ENCODE measurements around the gene COCH.
"Not testable (repeated sequence)": the region's sequence is repeated elsewhere in the genome, so short reads cannot be mapped to it uniquely, and the experiment has no call there.

COCH gene

DNA sequence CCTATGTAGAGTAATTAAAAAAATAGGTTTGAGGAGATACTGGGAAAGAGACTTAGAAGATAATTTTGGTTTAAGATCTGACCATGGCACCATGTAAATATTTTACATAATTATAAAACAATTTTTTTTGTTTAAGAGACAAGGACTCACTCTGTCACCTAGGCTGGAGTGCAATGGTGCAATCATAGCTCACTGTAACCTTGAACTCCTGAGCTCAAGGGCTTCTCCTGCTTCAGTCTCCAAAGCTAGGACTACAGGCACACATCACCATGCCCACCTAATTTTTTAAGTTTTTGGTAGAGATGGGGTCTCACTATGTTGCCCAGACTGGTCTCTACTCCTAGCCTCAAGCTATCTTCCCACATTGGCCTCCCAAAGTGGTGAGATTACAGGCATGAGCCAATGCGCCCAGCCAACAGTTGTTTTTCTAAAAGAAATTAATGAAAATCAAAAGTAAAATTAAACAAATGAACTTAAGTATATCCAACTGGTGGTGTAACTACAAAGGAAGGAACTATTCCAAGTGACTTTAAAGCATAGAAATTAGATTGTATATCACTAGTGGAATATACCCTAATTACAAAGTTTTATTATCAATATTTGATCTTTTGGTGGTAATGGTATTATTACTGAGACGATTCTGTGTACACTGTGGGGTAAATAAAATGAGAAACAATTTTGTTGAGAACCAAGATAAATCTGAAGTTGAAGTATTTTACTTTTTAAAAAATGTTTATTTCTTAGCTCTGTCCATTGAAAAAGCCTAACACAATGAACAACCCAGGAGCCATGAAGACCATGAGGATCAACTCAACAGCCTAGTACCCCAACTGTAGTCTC is 29.1 kb downstream of the COCH start:
- Histone ChIP-seq H3K27me3 (ENCODE audit: control insufficient read depth, insufficient read depth, low read length) (no peaks in the 10 kb centered on the region), H3K36me3 (ENCODE audit: control insufficient read depth, low read depth, low read length) (peaks cover 58% of the 10 kb centered on the region), H3K27ac (ENCODE audit: low read length) (no peak overlapping the region), H3K4me1 (ENCODE audit: control insufficient read depth, low read depth, low read length) (no peaks in the 10 kb centered on the region), H3K9me3 (ENCODE audit: control insufficient read depth, low read depth, low read length) (no peaks in the 10 kb centered on the region), H3K9ac (ENCODE audit: low read length) (no peak overlapping the region), H3K4me3 (ENCODE audit: low read length) (no peak overlapping the region)

DNA sequence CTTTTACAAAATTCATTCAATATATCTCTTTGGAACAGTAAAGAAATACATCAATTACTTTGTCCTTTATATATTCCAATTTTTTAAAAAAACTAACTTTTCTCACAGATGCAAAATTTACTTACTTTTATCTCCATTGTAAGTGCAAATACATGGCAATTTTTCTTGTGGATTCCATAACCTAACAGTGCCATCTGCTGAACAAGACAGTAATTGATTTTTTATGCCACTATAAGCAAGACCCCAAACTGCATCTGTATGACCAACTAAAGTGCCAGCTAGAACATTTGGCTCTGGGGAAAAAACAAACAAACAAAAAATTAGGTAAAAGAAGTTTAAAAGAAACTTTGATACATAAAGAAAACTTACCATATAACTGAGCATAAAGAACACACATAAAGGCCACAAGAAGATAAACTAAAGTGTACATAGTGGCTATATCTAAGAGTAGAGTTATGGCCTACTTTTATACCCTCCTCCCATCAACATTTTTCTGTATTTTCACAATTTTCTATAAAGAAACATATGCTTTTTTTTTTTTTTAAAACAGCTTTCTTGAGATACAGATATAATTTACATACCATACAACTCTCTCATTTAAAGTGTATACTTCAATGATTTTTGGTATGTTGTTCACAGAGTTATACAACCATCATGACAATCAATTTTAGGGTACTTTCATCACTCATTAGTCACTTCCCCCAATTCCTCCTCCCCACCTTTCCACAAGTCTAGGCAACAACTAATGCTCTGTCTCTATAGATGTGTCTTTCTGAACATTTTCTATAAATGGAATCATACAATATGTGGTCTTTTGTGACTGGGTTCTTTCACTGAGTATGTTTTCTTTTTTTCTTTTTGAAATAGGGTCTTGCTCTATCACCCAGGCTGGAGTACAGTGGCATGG is 32.6 kb downstream of the COCH start:
- no peak overlapping the region for H3K27ac ChIP-seq (ENCODE audit: low read length)
- no peak overlapping the region for H3K4me3 ChIP-seq (ENCODE audit: low read length)
- no peaks in the 10 kb centered on the region for H3K9me3 ChIP-seq (ENCODE audit: control insufficient read depth, low read depth, low read length)
- no peaks in the 10 kb centered on the region for H3K4me1 ChIP-seq (ENCODE audit: control insufficient read depth, low read depth, low read length)
- H3K27me3 ChIP-seq (ENCODE audit: control insufficient read depth, insufficient read depth, low read length), result no peaks in the 10 kb centered on the region
- no peak overlapping the region for H3K9ac ChIP-seq (ENCODE audit: low read length)
- H3K36me3 ChIP-seq (ENCODE audit: control insufficient read depth, low read depth, low read length), result peaks cover 79% of the 10 kb centered on the region

DNA sequence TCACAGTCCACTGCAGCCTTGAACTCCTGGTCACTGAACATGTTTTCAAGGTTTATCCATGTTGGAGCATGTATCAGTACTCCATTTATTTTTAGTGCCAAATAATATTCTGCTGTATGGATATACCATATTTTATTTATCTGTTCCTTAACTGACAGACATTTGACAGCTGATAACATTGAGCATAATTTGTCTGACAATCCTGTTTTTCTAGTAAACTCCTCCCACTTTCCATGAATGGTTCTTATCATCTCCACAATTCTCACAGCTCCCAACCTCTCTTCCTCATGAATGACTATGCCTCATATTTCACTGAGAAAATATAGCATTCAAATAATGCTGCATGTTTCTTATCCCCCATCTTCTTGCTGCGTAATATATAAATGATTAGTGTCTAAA is 33.3 kb downstream of the COCH start:
- Histone ChIP-seq H3K4me3 (ENCODE audit: low read length) (no peak overlapping the region), H3K27me3 (ENCODE audit: control insufficient read depth, insufficient read depth, low read length) (no peaks in the 10 kb centered on the region), H3K36me3 (ENCODE audit: control insufficient read depth, low read depth, low read length) (peaks cover 75% of the 10 kb centered on the region), H3K9me3 (ENCODE audit: control insufficient read depth, low read depth, low read length) (no peaks in the 10 kb centered on the region), H3K27ac (ENCODE audit: low read length) (no peak overlapping the region), H3K4me1 (ENCODE audit: control insufficient read depth, low read depth, low read length) (no peaks in the 10 kb centered on the region), H3K9ac (ENCODE audit: low read length) (no peak overlapping the region)

DNA sequence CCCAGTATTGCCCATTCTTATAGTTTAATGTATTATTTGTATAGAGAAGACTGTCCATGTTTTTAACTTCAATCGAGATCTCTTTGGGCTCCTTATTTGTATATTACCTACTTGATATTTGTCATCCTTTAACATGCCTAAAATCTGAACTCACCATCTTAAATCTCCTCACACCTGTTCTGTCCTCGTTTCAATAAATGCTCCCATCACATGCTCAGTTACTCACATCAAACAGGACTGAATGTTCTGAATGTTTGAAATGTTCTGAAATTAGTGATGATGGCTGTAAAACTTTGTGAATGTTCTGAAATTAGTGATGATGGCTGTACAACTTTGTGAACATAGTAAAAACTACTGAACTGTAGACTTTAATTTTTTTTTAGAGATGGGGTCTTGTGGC is 34.5 kb downstream of the COCH start:
- peaks cover 71% of the 10 kb centered on the region for H3K36me3 ChIP-seq (ENCODE audit: control insufficient read depth, low read depth, low read length)

DNA sequence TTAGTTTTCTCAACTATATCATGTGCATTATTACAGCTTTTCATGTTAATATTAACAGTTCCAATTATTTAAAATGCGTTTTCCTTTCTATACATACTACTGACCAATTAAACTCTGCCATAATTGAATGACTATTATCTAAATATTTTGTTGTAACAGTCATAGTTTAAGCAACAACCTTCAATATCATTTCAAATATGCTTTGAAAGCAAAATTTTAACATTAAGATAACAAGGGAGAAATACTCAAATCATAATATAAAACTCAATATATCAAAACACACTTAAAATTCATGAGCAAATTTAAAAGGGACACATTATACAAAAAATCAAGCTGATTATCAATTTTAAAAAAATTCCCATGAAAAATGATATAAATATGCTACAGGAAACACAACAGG is 40.5 kb downstream of the COCH start:
- H3K9me3 ChIP-seq (ENCODE audit: control insufficient read depth, low read depth, low read length), result no peaks in the 10 kb centered on the region
- no peak overlapping the region for H3K4me3 ChIP-seq (ENCODE audit: low read length)
- peaks cover 20% of the 10 kb centered on the region for H3K36me3 ChIP-seq (ENCODE audit: control insufficient read depth, low read depth, low read length)
- no peak overlapping the region for H3K27ac ChIP-seq (ENCODE audit: low read length)
- H3K27me3 ChIP-seq (ENCODE audit: control insufficient read depth, insufficient read depth, low read length), result no peaks in the 10 kb centered on the region
- H3K4me1 ChIP-seq (ENCODE audit: control insufficient read depth, low read depth, low read length), result no peaks in the 10 kb centered on the region
- H3K9ac ChIP-seq (ENCODE audit: low read length), result no peak overlapping the region

More for the DNA sequence above, 34.5 kb downstream of the COCH start:
- Histone ChIP-seq H3K27me3 (ENCODE audit: control insufficient read depth, insufficient read depth, low read length) (no peaks in the 10 kb centered on the region), H3K9ac (ENCODE audit: low read length) (no peak overlapping the region), H3K4me3 (ENCODE audit: low read length) (no peak overlapping the region), H3K4me1 (ENCODE audit: control insufficient read depth, low read depth, low read length) (no peaks in the 10 kb centered on the region), H3K9me3 (ENCODE audit: control insufficient read depth, low read depth, low read length) (no peaks in the 10 kb centered on the region), H3K27ac (ENCODE audit: low read length) (no peak overlapping the region)

DNA sequence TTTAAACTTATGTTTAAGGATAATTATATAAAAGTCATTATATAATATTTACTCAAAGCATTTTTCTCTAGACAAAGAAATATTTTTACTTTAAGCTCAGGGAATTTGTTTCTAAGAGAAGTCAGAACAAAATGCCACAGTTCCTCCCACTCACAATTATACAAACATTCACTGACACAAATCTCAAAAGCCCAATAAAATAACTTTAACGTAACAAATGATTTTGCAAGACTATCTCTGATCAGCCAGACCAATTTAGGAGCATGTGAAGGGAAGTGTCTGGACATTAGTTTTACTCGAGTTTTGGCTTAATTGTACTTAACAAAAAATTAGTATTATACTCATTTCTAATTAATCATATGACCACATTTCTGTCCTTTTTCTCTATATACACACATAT is 41.2 kb downstream of the COCH start:
- Histone ChIP-seq H3K9ac (ENCODE audit: low read length) (no peak overlapping the region), H3K27ac (ENCODE audit: low read length) (no peak overlapping the region), H3K36me3 (ENCODE audit: control insufficient read depth, low read depth, low read length) (peaks cover 14% of the 10 kb centered on the region), H3K4me3 (ENCODE audit: low read length) (no peak overlapping the region), H3K9me3 (ENCODE audit: control insufficient read depth, low read depth, low read length) (no peaks in the 10 kb centered on the region), H3K27me3 (ENCODE audit: control insufficient read depth, insufficient read depth, low read length) (no peaks in the 10 kb centered on the region), H3K4me1 (ENCODE audit: control insufficient read depth, low read depth, low read length) (no peaks in the 10 kb centered on the region)

DNA sequence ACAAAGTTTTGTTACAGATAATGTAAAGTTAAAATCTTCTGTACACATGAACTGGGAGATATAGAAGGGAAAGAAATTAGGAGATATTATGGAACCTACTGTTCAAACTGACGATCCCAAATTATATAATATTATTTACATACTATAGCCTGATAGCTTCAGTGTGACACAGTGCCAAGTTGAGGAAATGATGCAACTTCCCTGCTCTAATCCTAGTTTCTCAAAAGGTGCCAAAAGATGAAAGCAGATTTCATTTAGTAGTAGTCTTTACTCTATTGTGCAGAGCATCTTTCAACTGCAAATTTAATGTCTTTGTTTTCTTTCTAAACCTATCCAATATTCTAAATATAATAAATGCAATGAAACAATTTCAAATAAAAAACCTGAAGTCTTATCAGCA is 46.9 kb downstream of the COCH start:
- Histone ChIP-seq H3K27ac (ENCODE audit: low read length) (no peak overlapping the region), H3K4me1 (ENCODE audit: control insufficient read depth, low read depth, low read length) (peaks cover 10% of the 10 kb centered on the region), H3K9ac (ENCODE audit: low read length) (no peak overlapping the region), H3K4me3 (ENCODE audit: low read length) (no peak overlapping the region), H3K36me3 (ENCODE audit: control insufficient read depth, low read depth, low read length) (peaks cover 10% of the 10 kb centered on the region), H3K9me3 (ENCODE audit: control insufficient read depth, low read depth, low read length) (no peaks in the 10 kb centered on the region), H3K27me3 (ENCODE audit: control insufficient read depth, insufficient read depth, low read length) (no peaks in the 10 kb centered on the region)

DNA sequence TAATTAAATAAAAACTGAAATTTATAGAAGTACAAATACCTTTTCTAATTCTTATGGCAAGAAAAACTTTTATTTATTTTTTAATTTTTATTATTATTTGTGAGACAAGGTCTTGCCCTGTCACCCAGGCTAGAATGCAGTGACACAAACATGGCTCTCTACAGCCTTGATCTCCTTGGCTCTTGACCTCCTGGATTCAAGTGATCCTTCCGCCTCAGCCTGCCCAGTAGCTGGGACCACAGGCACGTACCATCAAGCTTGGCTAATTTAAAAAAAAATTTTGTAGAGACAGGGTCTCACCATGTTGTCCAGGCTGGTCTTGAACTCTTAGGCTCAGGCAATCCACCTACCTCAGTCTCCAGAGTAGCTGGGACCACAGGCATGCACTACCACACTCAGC is 47.4 kb downstream of the COCH start:
- Histone ChIP-seq H3K4me3 (ENCODE audit: low read length) (no peak overlapping the region), H3K9me3 (ENCODE audit: control insufficient read depth, low read depth, low read length) (no peaks in the 10 kb centered on the region), H3K27me3 (ENCODE audit: control insufficient read depth, insufficient read depth, low read length) (no peaks in the 10 kb centered on the region), H3K27ac (ENCODE audit: low read length) (no peak overlapping the region), H3K4me1 (ENCODE audit: control insufficient read depth, low read depth, low read length) (peaks cover 10% of the 10 kb centered on the region), H3K9ac (ENCODE audit: low read length) (no peak overlapping the region), H3K36me3 (ENCODE audit: control insufficient read depth, low read depth, low read length) (peaks cover 10% of the 10 kb centered on the region)

DNA sequence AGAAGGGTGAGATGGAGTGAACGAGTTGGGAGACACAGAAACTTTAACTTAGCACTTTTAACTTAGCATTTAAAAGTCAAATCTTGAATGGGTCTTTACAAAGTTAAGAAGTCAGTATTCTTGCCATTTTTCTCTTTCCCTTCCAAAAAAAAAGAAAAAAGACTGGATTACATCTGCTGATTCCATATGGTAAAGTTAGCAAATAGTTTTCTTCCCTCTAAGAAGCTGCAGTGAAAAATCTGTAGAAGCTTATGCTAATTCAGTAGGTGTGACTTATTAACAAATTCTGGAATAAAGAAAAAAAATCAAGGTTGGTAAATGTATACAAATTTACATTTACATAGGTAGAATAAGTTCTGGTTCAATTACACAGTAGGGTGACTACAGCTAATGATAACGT is 50.9 kb downstream of the COCH start:
- no peak overlapping the region for H3K27ac ChIP-seq (ENCODE audit: low read length)
- peaks cover 10% of the 10 kb centered on the region for H3K36me3 ChIP-seq (ENCODE audit: control insufficient read depth, low read depth, low read length)
- H3K9ac ChIP-seq (ENCODE audit: low read length), result no peak overlapping the region
- H3K9me3 ChIP-seq (ENCODE audit: control insufficient read depth, low read depth, low read length), result no peaks in the 10 kb centered on the region
- H3K4me3 ChIP-seq (ENCODE audit: low read length), result no peak overlapping the region
- H3K27me3 ChIP-seq (ENCODE audit: control insufficient read depth, insufficient read depth, low read length), result no peaks in the 10 kb centered on the region
- peaks cover 10% of the 10 kb centered on the region for H3K4me1 ChIP-seq (ENCODE audit: control insufficient read depth, low read depth, low read length)

DNA sequence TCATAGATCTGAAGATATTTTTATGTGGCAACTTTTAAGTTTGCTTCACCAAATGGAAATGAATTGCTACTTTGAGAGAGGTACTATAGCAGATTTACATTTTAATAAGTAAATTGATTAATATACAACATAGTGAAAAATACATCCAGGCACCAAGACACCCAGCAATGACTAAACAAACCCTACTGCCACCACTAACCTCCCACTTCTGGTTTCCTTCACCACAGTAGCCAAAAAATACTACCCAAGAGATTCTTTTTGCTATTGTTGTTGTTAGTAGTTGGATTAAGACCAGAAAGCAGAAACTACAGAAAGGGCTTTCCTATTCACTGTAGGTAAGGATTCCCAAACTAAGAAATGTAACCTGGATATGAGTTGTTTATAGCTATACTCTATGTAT is 54.1 kb downstream of the COCH start:
- Histone ChIP-seq H3K27me3 (ENCODE audit: control insufficient read depth, insufficient read depth, low read length) (no peaks in the 10 kb centered on the region), H3K27ac (ENCODE audit: low read length) (no peak overlapping the region), H3K4me1 (ENCODE audit: control insufficient read depth, low read depth, low read length) (peaks cover 10% of the 10 kb centered on the region), H3K4me3 (ENCODE audit: low read length) (no peak overlapping the region), H3K9me3 (ENCODE audit: control insufficient read depth, low read depth, low read length) (no peaks in the 10 kb centered on the region), H3K36me3 (ENCODE audit: control insufficient read depth, low read depth, low read length) (peaks cover 3% of the 10 kb centered on the region), H3K9ac (ENCODE audit: low read length) (no peak overlapping the region)

DNA sequence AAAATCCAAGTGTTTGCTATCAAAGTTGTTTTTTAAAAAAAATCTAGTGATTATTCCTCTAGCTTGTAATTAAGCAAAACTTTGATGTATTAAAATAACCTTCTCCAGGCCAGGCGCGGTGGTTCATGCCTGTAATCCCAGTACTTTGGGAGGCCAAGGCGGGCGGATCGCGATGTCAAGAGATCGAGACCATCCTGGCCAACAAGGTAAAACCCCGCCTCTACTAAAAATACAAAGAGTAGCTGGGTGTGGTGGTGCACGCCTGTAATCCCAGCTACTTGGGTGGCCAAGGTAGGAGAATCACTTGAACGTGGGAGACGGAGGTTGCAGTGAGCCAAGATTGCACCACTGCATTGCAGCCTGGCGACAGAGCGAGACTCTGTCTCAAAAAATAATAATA is 59.6 kb downstream of the COCH start:
- peaks cover 31% of the 10 kb centered on the region for H3K36me3 ChIP-seq (ENCODE audit: control insufficient read depth, low read depth, low read length)
- not testable (repeated sequence) for H3K27ac ChIP-seq (ENCODE audit: low read length)

More for the DNA sequence above, 59.6 kb downstream of the COCH start:
- not testable (repeated sequence) for H3K9ac ChIP-seq (ENCODE audit: low read length); H3K4me1 ChIP-seq (ENCODE audit: control insufficient read depth, low read depth, low read length); H3K4me3 ChIP-seq (ENCODE audit: low read length); H3K9me3 ChIP-seq (ENCODE audit: control insufficient read depth, low read depth, low read length); H3K27me3 ChIP-seq (ENCODE audit: control insufficient read depth, insufficient read depth, low read length)

All from iPS-18a (cell line).